HCT116 (cell line): ENCODE data around the gene HIGD2A. TPM values are rescaled to one million over a fixed set of nuclear protein-coding genes. Genes with fewer than 3 reads are reported as not detected.

Source experiments
- ATAC-seq: fragments of 200-7000 bp; cut with Tn5 transposase; 2 replicates; pipeline ENCODE4 v1.9.1; 2020; ENCODE audit warnings: mild to moderate bottlenecking, moderate library complexity
- BruUV-seq: library from RNA; stranded (reverse); fragments of 400-500 nt; replicated peaks from 2 replicates; lab custom pipeline; 2021; lab: Mats Ljungman, UMichigan
- CTCF ChIA-PET: fragments of 300-600 bp; sonication (Branson Sonifier 250); formaldehyde crosslinking; loops from one replicate; lab custom pipeline; 2021; ENCODE audit warnings: antibody characterized with exemption; lab: Charles Lee
- POLR2A ChIA-PET: fragments of 300-600, 350-600 bp; sonication (Branson Sonifier 250); formaldehyde crosslinking; loops from one replicate; lab custom pipeline; 2021; ENCODE audit warnings: antibody characterized with exemption; lab: Charles Lee
- RAD21 ChIA-PET, 2 experiments: fragments of 300-600 bp; sonication (Branson Sonifier 250); formaldehyde crosslinking; loops; one replicate each; lab custom pipeline; 2023; ENCODE audit warnings: low total read pairs in 2 of 2; ENCODE audit not compliant: uncharacterized antibody in 2 of 2, unreplicated experiment in 2 of 2, low non-redundant PET in 1 of 2; lab: Charles Lee
- DNase-seq: peaks from one replicate; pipeline ENCODE4 v3.0.0-alpha.2; 2010; ENCODE audit warnings: low read depth, low spot score
- H2AFZ ChIP-seq: fragments of 200-600 bp; shearing (Covaris generic), sonication (generic); 2 replicates; pipeline ENCODE4 v1.6.1; 2017; ENCODE audit warnings: low read depth, mixed run types, mixed read lengths, antibody characterized with exemption, low read length; ENCODE audit not compliant: poor library complexity, severe bottlenecking
- H3K27ac ChIP-seq: 2 replicates; pipeline ENCODE4 v1.5.1; 2012; ENCODE audit warnings: low read depth, low read length
- H3K27me3 ChIP-seq: fragments of 200-600 bp; sonication (generic); 2 replicates; pipeline ENCODE4 v1.6.1; 2016; ENCODE audit warnings: mixed run types, low read length, mixed read lengths; ENCODE audit not compliant: insufficient read depth
- H3K36me3 ChIP-seq, 2 experiments: fragments of 200-500 bp in 1 of 2; fragments of 200-600 bp in 1 of 2; sonication (Bioruptor generic) in 1 of 2; sonication (generic) in 1 of 2; 2 replicates each; pipeline versions ENCODE4 v1.5.1 to v1.6.1; 2014 to 2016; ENCODE audit warnings: low read length in 2 of 2, inconsistent platforms in 1 of 2, mixed read lengths in 1 of 2, mixed run types in 1 of 2; ENCODE audit not compliant: insufficient read depth in 2 of 2, control insufficient read depth in 1 of 2
- H3K4me1 ChIP-seq, 2 experiments: fragments of 200-600 bp in 1 of 2; sonication (generic) in 1 of 2; 2 replicates each; pipeline versions ENCODE4 v1.5.1 to v1.6.1; 2012 to 2017; ENCODE audit warnings: low read length in 2 of 2, inconsistent platforms in 1 of 2, mild to moderate bottlenecking in 1 of 2, mixed read lengths in 1 of 2, mixed run types in 1 of 2, moderate library complexity in 1 of 2; ENCODE audit not compliant: insufficient read depth in 2 of 2, control insufficient read depth in 1 of 2
- H3K4me2 ChIP-seq: fragments of 200-600 bp; sonication (generic); 2 replicates; pipeline ENCODE4 v1.6.1; 2017; ENCODE audit warnings: mixed run types, low read length, mixed read lengths
- H3K4me3 ChIP-seq, 2 experiments: fragments of 200-600 bp in 1 of 2; sonication (generic) in 1 of 2; replicated peaks in 1 of 2; 2 replicates each; pipeline ENCODE4 v1.5.1; 2011 to 2016; ENCODE audit warnings: low read length in 2 of 2, control low read depth in 1 of 2, low read depth in 1 of 2, mild to moderate bottlenecking in 1 of 2, mixed read lengths in 1 of 2, mixed run types in 1 of 2
- H3K79me2 ChIP-seq: fragments of 200-600 bp; sonication (generic); 2 replicates; pipeline ENCODE4 v1.6.1; 2017; ENCODE audit warnings: mild to moderate bottlenecking, mixed run types, low read length, moderate library complexity, mixed read lengths; ENCODE audit not compliant: insufficient read depth
- H3K9ac ChIP-seq: fragments of 200-600 bp; sonication (generic); 2 replicates; pipeline ENCODE4 v1.6.1; 2016; ENCODE audit warnings: low read length, mixed read lengths
- H3K9me2 ChIP-seq: fragments of 200-600 bp; sonication (generic), shearing (Covaris generic); 2 replicates; pipeline ENCODE4 v1.6.1; 2017; ENCODE audit warnings: mixed run types, mild to moderate bottlenecking, moderate library complexity; ENCODE audit not compliant: insufficient read depth
- H3K9me3 ChIP-seq, 2 experiments: fragments of 200-500 bp in 1 of 2; fragments of 200-600 bp in 1 of 2; sonication (Bioruptor generic) in 1 of 2; sonication (generic) in 1 of 2; 2 replicates each; pipeline ENCODE4 v1.6.1; 2014 to 2017; ENCODE audit warnings: low read length in 2 of 2, mixed read lengths in 2 of 2, inconsistent platforms in 1 of 2, low read depth in 1 of 2, mild to moderate bottlenecking in 1 of 2, mixed run types in 1 of 2, moderate library complexity in 1 of 2; ENCODE audit not compliant: control insufficient read depth in 1 of 2, insufficient read depth in 1 of 2
- H4K20me1 ChIP-seq: fragments of 200-600 bp; sonication (generic), shearing (Covaris generic); 2 replicates; pipeline ENCODE4 v1.6.1; 2017; ENCODE audit warnings: mixed run types, mild to moderate bottlenecking, moderate library complexity; ENCODE audit not compliant: insufficient read depth
- CBX3 ChIP-seq: IDR thresholded peaks from 2 replicates; pipeline ENCODE4 v1.6.1; 2012; ENCODE audit warnings: low read depth
- MAX ChIP-seq: IDR thresholded peaks from 2 replicates; pipeline ENCODE4 v1.6.1; 2012
- REST ChIP-seq: IDR thresholded peaks from 2 replicates; pipeline ENCODE4 v1.6.1; 2012; ENCODE audit warnings: low read depth
- intact Hi-C: fragments of 100-400 bp; cut with micrococcal nuclease; formaldehyde crosslinking; loops from 2 replicates; pipeline ENCODE4 v1.10.0; 2022
- total RNA-seq: library from RNA; stranded (reverse); gene quantifications from one replicate; pipeline ENCODE4 v1.2.1, GENCODE V29; 2021; ENCODE audit not compliant: unreplicated experiment

HIGD2A gene
- total RNA-seq, 1 experiment from 2014 or later: 130 TPM

- ChIA-PET RAD21 (no interaction called here), CTCF (interaction anchor here (0.6 to 1.9 kb wide), 6 partner anchors 33 to 686 kb away, joined by 3 to 7 read pairs (median 5); partner anchors contain the start of genes FAF2 and RNF44), POLR2A (no interaction called here)
- Histone ChIP-seq H3K36me3 (no peaks in the 10 kb centered on the region; a peak in 1 of 4 replicates), H3K4me3 (peak overlapping the region; percentile 71 to 75), H3K27ac (peak overlapping the region; percentile 75), H3K9ac (peak overlapping the region; percentile 84), H2AFZ (no peak overlapping the region), H3K9me2 (no peaks in the 10 kb centered on the region), H3K9me3 (peaks cover 0 to under 1% of the 10 kb centered on the region in 2 experiments; a peak in 1 of 4 replicates), H4K20me1 (no peaks in the 10 kb centered on the region), H3K4me2 (peak overlapping the region; percentile 92), H3K79me2 (peaks cover 22% of the 10 kb centered on the region), H3K27me3 (no peaks in the 10 kb centered on the region), H3K4me1 (peaks cover 21 to 44% of the 10 kb centered on the region in 2 experiments)
- BruUV-seq: no TSS peak
- intact Hi-C loops: loop anchor here (2.0 to 5.0 kb wide), 2 partner anchors 121 to 142 kb away; partner anchors contain the start of gene RNF44
- no peak for DNase-seq
- ATAC-seq: no peak
- TF ChIP-seq MAX (peak; percentile 12; the same call in 1 of the 2 replicates), CBX3 (0 out of 2 replicates have a peak, but pooled peaks have one; percentile 29), REST (no peak)
Measured at GRCh38 chr5:176415240-176415951, 26.8 kb downstream of the HIGD2A start.
